Loucy (cell line): ENCODE measurements around the gene PIGP.

Experiments used
- EZH2phosphoT487 ChIP-seq: fragments of 200-600 bp; IDR thresholded peaks from 2 replicates; pipeline ENCODE4 v1.6.1; 2018; ENCODE audit warnings: antibody characterized with exemption, mild to moderate bottlenecking, moderate library complexity, borderline replicate concordance
- TF ChIP-seq, protein P1 (sequence below): fragments of 200-600 bp; sonication (generic); conservative IDR thresholded peaks from 2 replicates; pipeline ENCODE4 v1.5.1; 2014; ENCODE audit warnings: mild to moderate bottlenecking, antibody characterized with exemption, low read length

DNA sequence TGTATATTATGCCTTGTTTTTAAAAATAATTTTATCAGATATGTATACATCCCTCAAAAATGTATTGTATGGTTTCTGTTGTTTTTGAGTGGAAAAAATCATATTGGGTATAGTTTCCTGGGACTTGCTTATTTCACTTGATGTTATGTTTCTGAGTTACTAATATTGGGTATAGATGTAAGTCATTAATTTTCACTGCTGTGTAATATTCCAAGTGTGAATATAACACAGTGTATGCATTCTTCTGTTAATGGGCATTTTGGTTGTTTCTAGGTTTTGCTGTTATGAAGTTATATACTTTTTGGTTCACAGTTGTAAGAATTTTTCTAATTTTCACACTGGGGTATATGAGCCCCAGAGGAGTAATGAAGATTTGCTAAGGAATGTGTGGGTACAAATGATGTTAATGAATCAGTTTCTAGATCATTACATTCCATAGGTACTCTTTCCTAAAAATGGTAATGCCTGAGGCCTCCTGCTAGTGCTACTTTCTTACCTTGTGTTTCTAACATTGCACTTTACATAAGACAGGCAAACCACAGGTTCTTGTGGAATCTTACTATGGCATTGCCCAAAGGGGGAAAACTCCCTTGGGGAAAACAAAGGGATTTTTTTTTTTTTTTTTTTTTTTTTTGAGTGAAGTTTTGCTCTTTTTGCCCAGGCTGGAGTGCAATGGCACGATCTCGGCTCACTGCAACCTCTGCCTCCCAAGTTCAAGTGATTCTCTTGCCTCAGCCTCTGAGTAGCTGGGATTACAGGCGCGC, 3.4 kb upstream of the PIGP start:
- TF ChIP-seq, protein P1, sequence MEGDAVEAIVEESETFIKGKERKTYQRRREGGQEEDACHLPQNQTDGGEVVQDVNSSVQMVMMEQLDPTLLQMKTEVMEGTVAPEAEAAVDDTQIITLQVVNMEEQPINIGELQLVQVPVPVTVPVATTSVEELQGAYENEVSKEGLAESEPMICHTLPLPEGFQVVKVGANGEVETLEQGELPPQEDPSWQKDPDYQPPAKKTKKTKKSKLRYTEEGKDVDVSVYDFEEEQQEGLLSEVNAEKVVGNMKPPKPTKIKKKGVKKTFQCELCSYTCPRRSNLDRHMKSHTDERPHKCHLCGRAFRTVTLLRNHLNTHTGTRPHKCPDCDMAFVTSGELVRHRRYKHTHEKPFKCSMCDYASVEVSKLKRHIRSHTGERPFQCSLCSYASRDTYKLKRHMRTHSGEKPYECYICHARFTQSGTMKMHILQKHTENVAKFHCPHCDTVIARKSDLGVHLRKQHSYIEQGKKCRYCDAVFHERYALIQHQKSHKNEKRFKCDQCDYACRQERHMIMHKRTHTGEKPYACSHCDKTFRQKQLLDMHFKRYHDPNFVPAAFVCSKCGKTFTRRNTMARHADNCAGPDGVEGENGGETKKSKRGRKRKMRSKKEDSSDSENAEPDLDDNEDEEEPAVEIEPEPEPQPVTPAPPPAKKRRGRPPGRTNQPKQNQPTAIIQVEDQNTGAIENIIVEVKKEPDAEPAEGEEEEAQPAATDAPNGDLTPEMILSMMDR: no peak
- TF ChIP-seq EZH2phosphoT487: no peak
